Fibroblast of pulmonary artery (primary cell): ENCODE results near the gene SASH1.

Experiments used
- DNase-seq: peaks from one replicate; pipeline ENCODE4 v3.0.0-alpha.2; 2010; ENCODE audit warnings: low read depth
- H3K4me3 ChIP-seq: replicated peaks from 2 replicates; pipeline ENCODE4 v1.5.1; 2011; ENCODE audit warnings: low read depth, mild to moderate bottlenecking, control low read depth, low read length, moderate library complexity
- CTCF ChIP-seq: IDR thresholded peaks from 2 replicates; pipeline ENCODE4 v1.5.1; 2011; ENCODE audit warnings: mild to moderate bottlenecking, control low read depth, low read length, inconsistent platforms; ENCODE audit errors: missing control alignments

Gene SASH1

GRCh38 chr6:148492654-148493290 lies 150.1 kb downstream of the SASH1 start:
- DNase-seq: peak; percentile 10
- TF ChIP-seq CTCF: no peak
- H3K4me3 ChIP-seq: no peak overlapping the region

GRCh38 chr6:148493424-148493823 lies 150.8 kb downstream of the SASH1 start:
- no peak for TF ChIP-seq CTCF
- DNase-seq: no peak

GRCh38 chr6:148494226-148494625 lies 151.6 kb downstream of the SASH1 start:
- TF ChIP-seq CTCF: no peak
- no peak overlapping the region for H3K4me3 ChIP-seq
- peak; percentile 28 for DNase-seq

More at GRCh38 chr6:148493424-148493823, 150.8 kb downstream of the SASH1 start:
- H3K4me3 ChIP-seq: no peak overlapping the region

- no peak overlapping the region for H3K4me3 ChIP-seq
- TF ChIP-seq CTCF: no peak
- DNase-seq: no peak
These were observed 152.4 kb downstream of the SASH1 start for GRCh38 chr6:148495029-148495428.

GRCh38 chr6:148497257-148497656 lies 154.6 kb downstream of the SASH1 start:
- TF ChIP-seq CTCF: no peak
- DNase-seq: peak; percentile 53
- H3K4me3 ChIP-seq: no peak overlapping the region

GRCh38 chr6:148497717-148498116 lies 155.1 kb downstream of the SASH1 start:
- no peak for TF ChIP-seq CTCF
- H3K4me3 ChIP-seq: no peak overlapping the region
- DNase-seq: no peak

GRCh38 chr6:148500402-148500801 lies 157.8 kb downstream of the SASH1 start:
- no peak overlapping the region for H3K4me3 ChIP-seq
- DNase-seq: no peak
- TF ChIP-seq CTCF: no peak
